NB4 (cell line): ENCODE measurements around the gene DCD.

Experiments used
- DNase-seq: peaks from one replicate; pipeline ENCODE4 v3.0.0; 2010; ENCODE audit warnings: low read depth
- H3K4me3 ChIP-seq: one replicate; pipeline ENCODE4 v1.5.1; 2011; ENCODE audit warnings: mild to moderate bottlenecking, low read depth, low read length, moderate library complexity
- MYC ChIP-seq: IDR thresholded peaks from 2 replicates; pipeline ENCODE4 v1.6.1; 2011; ENCODE audit warnings: low read depth, low read length
- POLR2A ChIP-seq: IDR thresholded peaks from 2 replicates; pipeline ENCODE4 v1.6.1; 2011; ENCODE audit warnings: mild to moderate bottlenecking; ENCODE audit not compliant: insufficient read length; ENCODE audit errors: extremely low read depth
- TF ChIP-seq, protein P1 (sequence below): IDR thresholded peaks from 2 replicates; pipeline ENCODE4 v1.6.1; 2011; ENCODE audit warnings: low read depth, low read length
- TF ChIP-seq, protein P2 (sequence below): IDR thresholded peaks from one replicate; pipeline ENCODE4 v1.5.1; 2012; ENCODE audit warnings: low read depth, low read length

The DCD gene

DNA sequence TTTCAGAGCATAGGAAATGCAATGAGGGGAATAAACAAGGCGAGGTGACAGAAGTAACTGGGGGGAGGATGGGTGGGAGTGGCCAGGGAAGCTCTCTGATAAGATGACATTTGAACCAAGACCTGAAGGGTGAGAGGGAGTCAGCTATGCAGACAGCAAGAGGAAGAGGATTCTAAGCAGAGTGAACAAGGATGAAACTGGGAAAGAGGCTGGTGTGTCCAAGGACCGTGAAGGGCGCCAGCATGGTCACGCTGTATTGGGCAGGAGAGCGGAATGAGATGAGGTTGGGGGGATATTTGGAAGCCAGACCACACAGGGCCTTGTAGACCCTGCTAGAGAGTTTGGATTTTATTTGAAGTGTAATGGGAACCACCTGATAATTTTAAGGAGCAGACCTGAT, 49.2 kb downstream of the DCD start:
- H3K4me3 ChIP-seq, result no peak overlapping the region
- DNase-seq, result no peak
- TF ChIP-seq MYC, result no peak
- TF ChIP-seq, protein P1, sequence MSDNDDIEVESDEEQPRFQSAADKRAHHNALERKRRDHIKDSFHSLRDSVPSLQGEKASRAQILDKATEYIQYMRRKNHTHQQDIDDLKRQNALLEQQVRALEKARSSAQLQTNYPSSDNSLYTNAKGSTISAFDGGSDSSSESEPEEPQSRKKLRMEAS, result no peak
- TF ChIP-seq, protein P2, sequence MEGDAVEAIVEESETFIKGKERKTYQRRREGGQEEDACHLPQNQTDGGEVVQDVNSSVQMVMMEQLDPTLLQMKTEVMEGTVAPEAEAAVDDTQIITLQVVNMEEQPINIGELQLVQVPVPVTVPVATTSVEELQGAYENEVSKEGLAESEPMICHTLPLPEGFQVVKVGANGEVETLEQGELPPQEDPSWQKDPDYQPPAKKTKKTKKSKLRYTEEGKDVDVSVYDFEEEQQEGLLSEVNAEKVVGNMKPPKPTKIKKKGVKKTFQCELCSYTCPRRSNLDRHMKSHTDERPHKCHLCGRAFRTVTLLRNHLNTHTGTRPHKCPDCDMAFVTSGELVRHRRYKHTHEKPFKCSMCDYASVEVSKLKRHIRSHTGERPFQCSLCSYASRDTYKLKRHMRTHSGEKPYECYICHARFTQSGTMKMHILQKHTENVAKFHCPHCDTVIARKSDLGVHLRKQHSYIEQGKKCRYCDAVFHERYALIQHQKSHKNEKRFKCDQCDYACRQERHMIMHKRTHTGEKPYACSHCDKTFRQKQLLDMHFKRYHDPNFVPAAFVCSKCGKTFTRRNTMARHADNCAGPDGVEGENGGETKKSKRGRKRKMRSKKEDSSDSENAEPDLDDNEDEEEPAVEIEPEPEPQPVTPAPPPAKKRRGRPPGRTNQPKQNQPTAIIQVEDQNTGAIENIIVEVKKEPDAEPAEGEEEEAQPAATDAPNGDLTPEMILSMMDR, result no peak
- TF ChIP-seq POLR2A, result no peak

DNA sequence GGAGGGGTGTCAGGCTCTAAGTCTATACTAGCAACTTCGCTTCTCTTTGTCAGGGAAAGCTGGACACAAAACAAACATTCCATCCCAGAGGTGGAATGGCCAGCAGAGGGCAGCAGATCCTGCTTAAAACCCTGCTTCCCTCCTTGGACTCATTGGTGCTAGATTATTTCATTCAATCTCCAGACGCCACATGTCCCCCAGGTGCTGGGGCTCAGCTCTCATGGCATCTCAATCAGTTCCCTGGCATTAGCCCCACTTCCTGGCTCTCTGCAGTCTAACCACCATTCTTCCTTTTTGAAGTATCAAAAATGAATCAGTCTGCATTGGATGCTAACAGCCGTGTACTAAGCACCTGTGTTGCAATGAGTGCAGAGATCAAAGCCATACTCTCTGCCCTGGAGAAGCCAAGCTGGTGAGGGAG, 51.6 kb downstream of the DCD start:
- TF ChIP-seq POLR2A (no peak), MYC (0 out of 2 replicates have a peak, but pooled peaks have one; percentile 41)
- TF ChIP-seq, protein P2, result peak; percentile 95
- TF ChIP-seq, protein P1, result peak; percentile 34; the same call in 1 of the 2 replicates
- DNase-seq, result peak; percentile 69
- no peak overlapping the region for H3K4me3 ChIP-seq

DNA sequence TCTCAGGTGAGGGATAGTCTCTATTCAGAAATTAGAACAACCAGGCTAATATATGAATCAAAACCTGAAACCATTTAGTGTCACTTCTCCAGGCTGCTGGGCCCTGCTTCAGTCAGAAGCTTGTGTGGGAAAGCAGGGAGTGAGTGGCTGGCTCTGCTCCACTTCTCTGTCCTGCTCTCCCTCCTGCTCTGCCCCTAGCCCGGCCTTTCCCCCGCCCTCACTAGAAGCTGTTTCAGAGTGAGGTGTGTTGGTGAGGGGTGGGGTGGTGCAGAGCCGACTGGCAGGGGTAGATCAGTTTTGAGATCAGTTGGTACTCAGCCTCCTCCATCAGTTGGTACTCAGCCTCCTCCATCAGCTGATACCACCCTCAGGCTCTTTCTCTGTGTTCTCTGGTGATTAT, 52.7 kb downstream of the DCD start:
- no peak for DNase-seq
- no peak for TF ChIP-seq POLR2A
- no peak overlapping the region for H3K4me3 ChIP-seq
